ENCODE measurements around the gene PLA2G4B.
A peak's percentile ranks its signal among the peaks of the same experiment; 100 is the strongest.

PLA2G4B gene

GRCh38 chr15:41885841-41886240 lies 47.2 kb downstream of the PLA2G4B start:
- no peak for DNase-seq (ENCODE audit: low read depth in 1 of 2, low spot score in 1 of 2)

- DNase-seq (ENCODE audit: low read depth in 1 of 2, low spot score in 1 of 2) = no peak
Measured at GRCh38 chr15:41886741-41887140, 48.1 kb downstream of the PLA2G4B start.

GRCh38 chr15:41887161-41887560 lies 48.5 kb downstream of the PLA2G4B start:
- no peak for DNase-seq (ENCODE audit: low read depth in 1 of 2, low spot score in 1 of 2)

- no peak for DNase-seq (ENCODE audit: low read depth in 1 of 2, low spot score in 1 of 2)
Measured at GRCh38 chr15:41887893-41888292, 49.2 kb downstream of the PLA2G4B start.

GRCh38 chr15:41888662-41889253 lies 50.1 kb downstream of the PLA2G4B start:
- DNase-seq (ENCODE audit: low read depth in 1 of 2, low spot score in 1 of 2) = no peak

- no peak for DNase-seq (ENCODE audit: low read depth in 1 of 2, low spot score in 1 of 2)
Measured at GRCh38 chr15:41890050-41890690, 51.5 kb downstream of the PLA2G4B start.

GRCh38 chr15:41891226-41891625 lies 52.6 kb downstream of the PLA2G4B start:
- no peak for DNase-seq (ENCODE audit: low read depth in 1 of 2, low spot score in 1 of 2)

- no peak for DNase-seq (ENCODE audit: low read depth in 1 of 2, low spot score in 1 of 2)
Measured at GRCh38 chr15:41891946-41892345, 53.3 kb downstream of the PLA2G4B start.

GRCh38 chr15:41892621-41893421 lies 54.2 kb downstream of the PLA2G4B start:
- DNase-seq (ENCODE audit: low read depth in 1 of 2, low spot score in 1 of 2) = no peak

- DNase-seq (ENCODE audit: low read depth in 1 of 2, low spot score in 1 of 2) = no peak
Measured at GRCh38 chr15:41893422-41894250, 55.0 kb downstream of the PLA2G4B start, which contains the start of gene SPTBN5. Gene SPTBN5, minus strand, starts transcription at chr15:41894053. Its CDS starts 556 bp downstream, at chr15:41893497.

- DNase-seq (ENCODE audit: low read depth in 1 of 2, low spot score in 1 of 2) = no peak
Measured at GRCh38 chr15:41894251-41894790, 55.7 kb downstream of the PLA2G4B start.

- peak; percentile 49 to 79 for DNase-seq (ENCODE audit: low read depth in 1 of 2, low spot score in 1 of 2)
Measured at GRCh38 chr15:41894791-41895463, 56.3 kb downstream of the PLA2G4B start.

- DNase-seq (ENCODE audit: low read depth in 1 of 2, low spot score in 1 of 2) = no peak
Measured at GRCh38 chr15:41895491-41895890, 56.8 kb downstream of the PLA2G4B start.

GRCh38 chr15:41895957-41896356 lies 57.3 kb downstream of the PLA2G4B start:
- DNase-seq (ENCODE audit: low read depth in 1 of 2, low spot score in 1 of 2) = no peak

GRCh38 chr15:41896566-41896965 lies 57.9 kb downstream of the PLA2G4B start:
- no peak for DNase-seq (ENCODE audit: low read depth in 1 of 2, low spot score in 1 of 2)

GRCh38 chr15:41897363-41897799 lies 58.7 kb downstream of the PLA2G4B start:
- no peak for DNase-seq (ENCODE audit: low read depth in 1 of 2, low spot score in 1 of 2)
